ENCODE results near the gene ARGLU1.

The ARGLU1 gene

DNA sequence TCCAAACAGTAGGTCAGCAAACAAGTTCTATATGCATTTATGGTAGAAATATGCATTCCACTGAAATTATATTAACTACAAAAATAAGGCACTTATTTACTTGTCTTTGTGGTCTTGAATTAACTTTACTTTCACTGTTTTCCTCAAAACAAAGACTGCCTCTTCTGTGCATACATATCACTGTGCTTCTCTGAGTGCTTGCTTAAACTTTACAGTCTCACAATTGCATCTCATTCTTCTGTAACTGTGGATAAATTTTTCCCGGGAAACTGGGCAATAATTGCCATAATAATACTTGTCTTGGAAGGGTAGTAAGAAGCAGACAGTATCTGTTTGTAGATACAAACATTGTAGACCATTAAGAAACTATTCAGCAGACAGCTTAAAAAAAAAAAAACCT, 70.9 kb downstream of the ARGLU1 start:
- H3K4me3 ChIP-seq (ENCODE audit: low read depth, low read length) = no peak overlapping the region
- no peak for DNase-seq (ENCODE audit: low read depth)
- TF ChIP-seq MAX (IDR thresholded peaks at IDR 0.05; ENCODE audit: low read depth, low read length) (no peak), POLR2A (IDR thresholded peaks at IDR 0.05; ENCODE audit: extremely low read depth, insufficient read length) (no peak), MYC (IDR thresholded peaks at IDR 0.05; ENCODE audit: low read depth, low read length) (no peak), CTCF (IDR thresholded peaks at IDR 0.05; ENCODE audit: low read depth, low read length) (no peak)

DNA sequence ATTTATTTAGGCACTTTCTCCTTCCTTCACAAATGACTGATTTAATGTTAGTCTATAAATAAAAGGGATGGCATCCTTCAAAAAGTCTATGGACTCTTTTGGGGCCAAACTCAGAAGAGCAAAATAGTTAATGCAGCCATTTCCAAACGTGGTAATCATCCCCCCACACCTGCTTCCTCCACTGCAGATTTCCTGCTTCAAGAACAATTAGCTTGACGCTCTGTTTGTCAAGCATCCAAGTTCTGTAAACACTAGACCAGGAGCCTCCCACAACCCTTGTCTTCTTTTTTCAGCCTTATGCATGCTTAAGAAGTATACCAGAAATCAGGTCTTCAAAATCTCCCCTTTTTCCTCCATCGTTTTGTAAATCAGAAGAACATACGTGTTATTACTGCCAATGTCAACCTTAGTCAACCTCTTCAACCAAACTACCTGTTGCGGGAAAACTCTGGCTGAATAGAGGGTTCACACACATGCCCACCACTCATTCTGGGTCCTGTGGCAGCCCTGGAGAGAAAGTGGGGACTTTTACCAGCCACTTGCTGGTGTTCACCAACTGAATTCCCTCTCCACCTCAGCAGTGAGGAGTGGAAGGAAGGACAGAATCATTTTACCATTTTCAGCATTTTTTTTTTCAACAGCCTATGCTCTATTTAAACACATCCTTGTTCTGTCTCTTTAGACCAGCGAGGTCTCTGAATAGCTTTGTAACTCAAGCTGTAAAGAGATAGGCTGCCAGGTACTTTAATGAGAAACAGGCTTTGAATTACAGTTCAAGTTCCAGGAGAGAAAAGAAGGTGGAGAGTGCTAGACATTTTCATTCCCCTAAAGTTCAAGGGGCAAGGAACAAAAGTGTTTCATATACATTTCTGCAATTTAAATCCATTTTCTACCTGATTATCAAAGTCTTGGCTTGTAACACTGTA, 71.6 kb downstream of the ARGLU1 start:
- H3K4me3 ChIP-seq (ENCODE audit: low read depth, low read length) = no peak overlapping the region
- DNase-seq (ENCODE audit: low read depth) = no peak
- TF ChIP-seq POLR2A (IDR thresholded peaks at IDR 0.05; ENCODE audit: extremely low read depth, insufficient read length) (no peak), MAX (IDR thresholded peaks at IDR 0.05; ENCODE audit: low read depth, low read length) (no peak), CTCF (IDR thresholded peaks at IDR 0.05; ENCODE audit: low read depth, low read length) (no peak), MYC (IDR thresholded peaks at IDR 0.05; ENCODE audit: low read depth, low read length) (no peak)

- TF ChIP-seq MYC (IDR thresholded peaks at IDR 0.05; ENCODE audit: low read depth, low read length) = no peak
- no peak for TF ChIP-seq POLR2A (IDR thresholded peaks at IDR 0.05; ENCODE audit: extremely low read depth, insufficient read length)
- no peak for TF ChIP-seq MAX (IDR thresholded peaks at IDR 0.05; ENCODE audit: low read depth, low read length)
- no peak for TF ChIP-seq CTCF (IDR thresholded peaks at IDR 0.05; ENCODE audit: low read depth, low read length)
- no peak for DNase-seq (ENCODE audit: low read depth)
- H3K4me3 ChIP-seq (ENCODE audit: low read depth, low read length) = no peak overlapping the region
Observed at GRCh38 chr13:106494936-106495335, 73.0 kb downstream of the ARGLU1 start.

DNA sequence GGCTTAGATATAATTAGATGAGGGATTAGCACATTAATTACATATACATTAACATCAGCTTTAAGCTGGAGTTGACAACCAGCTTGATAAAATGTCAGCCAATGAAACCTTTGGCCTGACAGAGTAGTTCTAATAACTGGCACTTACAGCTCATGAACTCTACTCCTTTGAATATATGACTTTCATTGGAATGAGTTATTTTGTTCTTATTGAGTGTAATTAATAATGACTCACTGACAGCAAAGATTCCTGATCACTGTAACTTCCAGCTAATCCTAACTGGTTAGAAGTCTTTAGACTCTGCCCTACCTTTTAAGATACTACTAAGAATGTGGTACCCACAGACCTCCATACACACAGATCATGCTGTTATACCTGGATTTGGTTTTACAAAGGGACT, 73.4 kb downstream of the ARGLU1 start:
- TF ChIP-seq MAX (IDR thresholded peaks at IDR 0.05; ENCODE audit: low read depth, low read length) = no peak
- no peak for TF ChIP-seq POLR2A (IDR thresholded peaks at IDR 0.05; ENCODE audit: extremely low read depth, insufficient read length)
- TF ChIP-seq CTCF (IDR thresholded peaks at IDR 0.05; ENCODE audit: low read depth, low read length) = no peak
- no peak for TF ChIP-seq MYC (IDR thresholded peaks at IDR 0.05; ENCODE audit: low read depth, low read length)
- no peak for DNase-seq (ENCODE audit: low read depth)

DNA sequence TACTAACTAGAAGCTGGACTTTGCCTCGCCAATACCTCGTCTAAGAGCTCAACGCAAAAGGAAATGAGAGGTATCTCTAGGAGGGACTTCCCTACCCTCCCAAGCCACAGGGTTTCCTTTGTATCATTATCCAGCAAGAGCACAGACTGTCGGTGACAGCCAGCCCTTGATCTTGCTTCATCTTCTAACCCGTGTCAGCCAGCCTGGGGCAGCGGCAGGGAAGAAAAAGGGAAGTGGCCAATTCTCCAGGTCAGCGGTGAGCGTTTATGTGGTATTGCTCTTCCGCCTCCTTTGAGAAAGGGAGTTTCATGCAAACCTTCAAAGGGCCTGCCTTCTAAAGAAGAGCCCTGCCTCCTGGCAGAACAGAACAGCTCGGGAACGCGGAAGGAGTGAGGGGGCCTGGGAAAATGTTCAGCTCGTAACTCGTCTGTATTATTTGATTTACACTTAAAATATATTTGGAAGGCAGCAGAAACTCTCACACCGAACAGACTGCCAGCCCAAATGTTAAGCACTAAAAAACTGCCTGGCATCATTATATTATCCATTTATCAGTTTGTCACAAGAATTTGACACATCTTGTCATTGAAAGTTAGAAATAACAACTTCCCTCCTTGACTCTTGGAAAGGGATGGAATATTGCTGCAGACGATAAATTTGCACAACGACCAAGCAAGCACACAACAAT, 74.3 kb downstream of the ARGLU1 start:
- peak overlapping the region; percentile 54 for H3K4me3 ChIP-seq (ENCODE audit: low read depth, low read length)
- no peak; the same call in 1 of the 2 replicates for TF ChIP-seq MYC (IDR thresholded peaks at IDR 0.05; ENCODE audit: low read depth, low read length)
- peak; percentile 42; the same call in 1 of the 2 replicates for TF ChIP-seq MAX (IDR thresholded peaks at IDR 0.05; ENCODE audit: low read depth, low read length)
- TF ChIP-seq POLR2A (IDR thresholded peaks at IDR 0.05; ENCODE audit: extremely low read depth, insufficient read length) = no peak
- peak; percentile 98 for DNase-seq (ENCODE audit: low read depth)

More for the DNA sequence above, 73.4 kb downstream of the ARGLU1 start:
- H3K4me3 ChIP-seq (ENCODE audit: low read depth, low read length) = no peak overlapping the region
